HepG2 (cell line): ENCODE results near the gene PDPR. TPM values are rescaled to one million over a fixed set of nuclear protein-coding genes. Genes with fewer than 3 reads are reported as not detected.

Experiments used
- ATF7-NPFF ChIP-seq: sonication (generic); formaldehyde crosslinking; IDR thresholded peaks from 2 replicates; pipeline ENCODE4 v1.8.1; 2023; ENCODE audit warnings: mild to moderate bottlenecking, low read depth, missing genetic modification reagents, moderate library complexity
- DMTF1 ChIP-seq: sonication (generic); formaldehyde crosslinking; IDR thresholded peaks from 2 replicates; pipeline ENCODE4 v1.4.0; 2020; ENCODE audit warnings: mild to moderate bottlenecking, missing genetic modification reagents
- KDM5B ChIP-seq: sonication (generic); formaldehyde crosslinking; IDR thresholded peaks from 2 replicates; pipeline ENCODE4 v1.4.0; 2020; ENCODE audit warnings: missing genetic modification reagents, mild to moderate bottlenecking, borderline replicate concordance
- MXD1 ChIP-seq: sonication (generic); formaldehyde crosslinking; IDR thresholded peaks from 2 replicates; pipeline ENCODE4 v1.4.0; 2020; ENCODE audit warnings: mild to moderate bottlenecking, missing genetic modification reagents
- NR0B2 ChIP-seq: sonication (generic); formaldehyde crosslinking; IDR thresholded peaks from 2 replicates; pipeline ENCODE4 v1.4.0; 2020; ENCODE audit warnings: mild to moderate bottlenecking, missing genetic modification reagents
- PHF20 ChIP-seq: sonication (generic); formaldehyde crosslinking; IDR thresholded peaks from 2 replicates; pipeline ENCODE4 v1.5.0; 2020; ENCODE audit warnings: mild to moderate bottlenecking, missing genetic modification reagents
- RCOR2 ChIP-seq: IDR thresholded peaks from 2 replicates; pipeline ENCODE4 v1.6.1; 2016; ENCODE audit warnings: missing biosample characterization, missing genetic modification reagents
- TFAP4 ChIP-seq: sonication (generic); IDR thresholded peaks from 2 replicates; pipeline ENCODE4 v1.6.1; 2016; ENCODE audit warnings: low read depth, borderline replicate concordance
- TGIF2 ChIP-seq: IDR thresholded peaks from 2 replicates; pipeline ENCODE4 v1.6.1; 2016; ENCODE audit warnings: control low read depth, missing compliant biosample characterization
- ZEB1 ChIP-seq: IDR thresholded peaks from 2 replicates; pipeline ENCODE4 v1.6.1; 2012; ENCODE audit warnings: mild to moderate bottlenecking, low read depth, inconsistent platforms; ENCODE audit not compliant: insufficient replicate concordance
- ZNF253 ChIP-seq: sonication (generic); formaldehyde crosslinking; IDR thresholded peaks from 2 replicates; pipeline ENCODE4 v1.8.0; 2022; ENCODE audit warnings: mild to moderate bottlenecking, missing genetic modification reagents, borderline replicate concordance
- ZNF703 ChIP-seq: sonication (generic); formaldehyde crosslinking; IDR thresholded peaks from 2 replicates; pipeline ENCODE4 v1.5.1; 2020; ENCODE audit warnings: missing genetic modification reagents, mild to moderate bottlenecking, moderate library complexity, borderline replicate concordance
- polyA plus RNA-seq, 8 experiments: library from polyadenylated mRNA; depleted of rRNA in 3 of 8; stranded (reverse) in 7 of 8; unstranded in 1 of 8; fragments of >200 nt; fragmentation: Illumina TruSeq in 4 of 8; extraction: Trizol in 4 of 8; gene quantifications; 2 replicates each; pipeline versions ENCODE4 v1.2.1 to v1.2.3, GENCODE V29; 2011 to 2016; ENCODE audit warnings: low read depth in 4 of 8, missing spikeins in 1 of 8, mixed read lengths in 1 of 8; ENCODE audit not compliant: insufficient read depth in 1 of 8
- total RNA-seq, 5 experiments: library from RNA; depleted of rRNA; stranded (reverse); fragments of >200 nt; fragmentation: Illumina TruSeq; extraction: Trizol; gene quantifications; 2 replicates each; pipeline ENCODE4 v1.2.3, GENCODE V29; 2016; ENCODE audit warnings: low read depth in 1 of 5
- TF ChIP-seq, protein P1 (sequence below): IDR thresholded peaks from 2 replicates; pipeline ENCODE4 v1.6.1; 2016
- TF ChIP-seq, protein P2 (sequence below): sonication (generic); formaldehyde crosslinking; IDR thresholded peaks from 2 replicates; pipeline ENCODE4 v1.5.0; 2020; ENCODE audit warnings: mild to moderate bottlenecking, missing genetic modification reagents, borderline replicate concordance
- TF ChIP-seq, protein P3 (sequence below): sonication (generic); formaldehyde crosslinking; IDR thresholded peaks from 2 replicates; pipeline ENCODE4 v1.8.1; 2023; ENCODE audit warnings: missing genetic modification reagents, mild to moderate bottlenecking, borderline replicate concordance
- TF ChIP-seq, protein P4 (sequence below): sonication (generic); formaldehyde crosslinking; IDR thresholded peaks from 2 replicates; pipeline ENCODE4 v1.4.0; 2020; ENCODE audit warnings: missing genetic modification reagents
- TF ChIP-seq, protein P5 (sequence below): sonication (generic); formaldehyde crosslinking; IDR thresholded peaks from 2 replicates; pipeline ENCODE4 v1.5.0; 2020; ENCODE audit warnings: missing genetic modification reagents

Gene PDPR
- total and polyA plus RNA-seq, 2 of the 13 experiments (the other 11 are each of a cell fraction or from before 2014, with no cell fraction given), result 19.5 to 29.9 TPM

DNA sequence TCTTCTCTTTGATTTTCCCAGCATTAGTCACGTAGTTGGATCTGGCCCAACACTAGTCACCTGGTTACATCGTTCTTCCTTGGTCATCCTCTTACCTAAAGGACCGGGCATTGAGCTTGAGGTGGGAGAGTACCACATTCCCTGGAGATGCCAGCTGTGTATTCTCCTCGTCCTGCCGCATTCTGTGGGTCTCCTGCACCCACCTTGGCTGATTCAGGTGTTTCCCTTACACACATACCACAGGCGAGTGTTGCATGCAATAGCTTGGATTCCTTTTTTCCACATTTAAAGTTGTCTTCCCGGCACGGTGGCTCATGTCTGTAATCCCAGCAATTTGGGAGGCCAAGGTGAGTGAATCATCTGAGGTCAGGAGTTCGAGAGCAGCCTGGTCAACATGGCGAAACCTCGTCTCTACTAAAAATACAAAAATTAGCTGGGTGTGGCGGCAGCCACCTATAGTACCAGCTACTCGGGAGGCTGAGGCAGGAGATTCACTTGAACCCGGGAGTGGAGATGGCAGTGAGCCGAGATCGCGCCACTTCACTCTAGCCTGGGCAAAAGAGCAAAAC is 37.9 kb downstream of the PDPR start (continued):
- TF ChIP-seq, protein P1, sequence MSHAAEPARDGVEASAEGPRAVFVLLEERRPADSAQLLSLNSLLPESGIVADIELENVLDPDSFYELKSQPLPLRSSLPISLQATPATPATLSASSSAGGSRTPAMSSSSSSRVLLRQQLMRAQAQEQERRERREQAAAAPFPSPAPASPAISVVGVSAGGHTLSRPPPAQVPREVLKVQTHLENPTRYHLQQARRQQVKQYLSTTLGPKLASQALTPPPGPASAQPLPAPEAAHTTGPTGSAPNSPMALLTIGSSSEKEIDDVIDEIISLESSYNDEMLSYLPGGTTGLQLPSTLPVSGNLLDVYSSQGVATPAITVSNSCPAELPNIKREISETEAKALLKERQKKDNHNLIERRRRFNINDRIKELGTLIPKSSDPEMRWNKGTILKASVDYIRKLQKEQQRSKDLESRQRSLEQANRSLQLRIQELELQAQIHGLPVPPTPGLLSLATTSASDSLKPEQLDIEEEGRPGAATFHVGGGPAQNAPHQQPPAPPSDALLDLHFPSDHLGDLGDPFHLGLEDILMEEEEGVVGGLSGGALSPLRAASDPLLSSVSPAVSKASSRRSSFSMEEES (CRISPR knock-in tag), result no peak
- TF ChIP-seq, protein P2, sequence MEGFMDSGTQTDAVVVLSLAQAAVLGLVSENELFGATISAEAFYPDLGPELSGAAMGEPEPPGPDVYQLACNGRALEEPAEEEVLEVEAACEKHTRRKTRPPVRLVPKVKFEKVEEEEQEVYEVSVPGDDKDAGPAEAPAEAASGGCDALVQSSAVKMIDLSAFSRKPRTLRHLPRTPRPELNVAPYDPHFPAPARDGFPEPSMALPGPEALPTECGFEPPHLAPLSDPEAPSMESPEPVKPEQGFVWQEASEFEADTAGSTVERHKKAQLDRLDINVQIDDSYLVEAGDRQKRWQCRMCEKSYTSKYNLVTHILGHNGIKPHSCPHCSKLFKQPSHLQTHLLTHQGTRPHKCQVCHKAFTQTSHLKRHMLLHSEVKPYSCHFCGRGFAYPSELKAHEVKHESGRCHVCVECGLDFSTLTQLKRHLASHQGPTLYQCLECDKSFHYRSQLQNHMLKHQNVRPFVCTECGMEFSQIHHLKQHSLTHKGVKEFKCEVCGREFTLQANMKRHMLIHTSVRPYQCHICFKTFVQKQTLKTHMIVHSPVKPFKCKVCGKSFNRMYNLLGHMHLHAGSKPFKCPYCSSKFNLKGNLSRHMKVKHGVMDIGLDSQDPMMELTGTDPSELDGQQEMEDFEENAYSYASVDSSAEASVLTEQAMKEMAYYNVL (CRISPR knock-in tag), result no peak
- TF ChIP-seq TGIF2 (CRISPR knock-in tag) (0 out of 2 replicates have a peak, but pooled peaks have one; percentile 15), ZNF703 (CRISPR knock-in tag) (no peak), TFAP4 (no peak), ZNF253 (CRISPR knock-in tag) (no peak), ATF7-NPFF (CRISPR knock-in tag) (0 out of 2 replicates have a peak, but pooled peaks have one; percentile 27), RCOR2 (no peak), KDM5B (CRISPR knock-in tag) (peak; percentile 17; the same call in 1 of the 2 replicates), DMTF1 (0 out of 2 replicates have a peak, but pooled peaks have one; percentile 43), PHF20 (CRISPR knock-in tag) (no peak), ZEB1 (no peak), MXD1 (CRISPR knock-in tag) (no peak), NR0B2 (CRISPR knock-in tag) (no peak)
- TF ChIP-seq, protein P3, sequence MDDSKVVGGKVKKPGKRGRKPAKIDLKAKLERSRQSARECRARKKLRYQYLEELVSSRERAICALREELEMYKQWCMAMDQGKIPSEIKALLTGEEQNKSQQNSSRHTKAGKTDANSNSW (CRISPR knock-in tag), result no peak
- TF ChIP-seq, protein P4, sequence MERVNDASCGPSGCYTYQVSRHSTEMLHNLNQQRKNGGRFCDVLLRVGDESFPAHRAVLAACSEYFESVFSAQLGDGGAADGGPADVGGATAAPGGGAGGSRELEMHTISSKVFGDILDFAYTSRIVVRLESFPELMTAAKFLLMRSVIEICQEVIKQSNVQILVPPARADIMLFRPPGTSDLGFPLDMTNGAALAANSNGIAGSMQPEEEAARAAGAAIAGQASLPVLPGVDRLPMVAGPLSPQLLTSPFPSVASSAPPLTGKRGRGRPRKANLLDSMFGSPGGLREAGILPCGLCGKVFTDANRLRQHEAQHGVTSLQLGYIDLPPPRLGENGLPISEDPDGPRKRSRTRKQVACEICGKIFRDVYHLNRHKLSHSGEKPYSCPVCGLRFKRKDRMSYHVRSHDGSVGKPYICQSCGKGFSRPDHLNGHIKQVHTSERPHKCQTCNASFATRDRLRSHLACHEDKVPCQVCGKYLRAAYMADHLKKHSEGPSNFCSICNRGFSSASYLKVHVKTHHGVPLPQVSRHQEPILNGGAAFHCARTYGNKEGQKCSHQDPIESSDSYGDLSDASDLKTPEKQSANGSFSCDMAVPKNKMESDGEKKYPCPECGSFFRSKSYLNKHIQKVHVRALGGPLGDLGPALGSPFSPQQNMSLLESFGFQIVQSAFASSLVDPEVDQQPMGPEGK (CRISPR knock-in tag), result no peak
- TF ChIP-seq, protein P5, sequence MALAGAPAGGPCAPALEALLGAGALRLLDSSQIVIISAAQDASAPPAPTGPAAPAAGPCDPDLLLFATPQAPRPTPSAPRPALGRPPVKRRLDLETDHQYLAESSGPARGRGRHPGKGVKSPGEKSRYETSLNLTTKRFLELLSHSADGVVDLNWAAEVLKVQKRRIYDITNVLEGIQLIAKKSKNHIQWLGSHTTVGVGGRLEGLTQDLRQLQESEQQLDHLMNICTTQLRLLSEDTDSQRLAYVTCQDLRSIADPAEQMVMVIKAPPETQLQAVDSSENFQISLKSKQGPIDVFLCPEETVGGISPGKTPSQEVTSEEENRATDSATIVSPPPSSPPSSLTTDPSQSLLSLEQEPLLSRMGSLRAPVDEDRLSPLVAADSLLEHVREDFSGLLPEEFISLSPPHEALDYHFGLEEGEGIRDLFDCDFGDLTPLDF (CRISPR knock-in tag), result no peak
